ENCODE measurements around the gene TNFAIP8L3. TPM values are rescaled to one million over a fixed set of nuclear protein-coding genes. Genes with fewer than 3 reads are reported as not detected.

The TNFAIP8L3 gene
- total and polyA plus RNA-seq, 9 of the 15 experiments (the other 6 are each of a cell fraction or from before 2014, with no cell fraction given): 0.13 TPM; not detected in 8

- H3K4me1 ChIP-seq (replicated peaks in 1 of 2; ENCODE audit: control insufficient read depth in 2 of 2, insufficient read depth in 2 of 2, low read length in 2 of 2): peaks cover 0 to 8% of the 10 kb centered on the region in 2 experiments; a peak in 1 of 5 replicates
- H3K4me3 ChIP-seq: no peak overlapping the region
- TF ChIP-seq NCOA1 (IDR thresholded peaks at IDR 0.05; ENCODE audit: low read depth) (no peak), XRCC5 (IDR thresholded peaks at IDR 0.05; ENCODE audit: low read depth, low read length) (no peak), RBM25 (IDR thresholded peaks at IDR 0.05; ENCODE audit: low read depth, low read length, severe bottlenecking) (no peak), IRF9 (tag; IDR thresholded peaks at IDR 0.05) (no peak), CREB3 (tag; conservative IDR thresholded peaks at IDR 0.05; ENCODE audit: low read depth) (no peak), STAT5B (CRISPR knock-in tag; IDR thresholded peaks at IDR 0.05) (no peak), CHCHD3 (CRISPR knock-in tag; IDR thresholded peaks at IDR 0.05) (no peak), RFX1 (IDR thresholded peaks at IDR 0.05) (no peak), ZNF639 (CRISPR knock-in tag; conservative IDR thresholded peaks at IDR 0.05 in 1 of 2, IDR thresholded peaks at IDR 0.05 in 1 of 2) (no peak)
- ChIA-PET CTCF (ENCODE audit: low intra/inter-chr PET ratio) (no interaction called here), POLR2A (no interaction called here)
- H3K36me3 ChIP-seq (ENCODE audit: control insufficient read depth, insufficient read depth, low read length): no peaks in the 10 kb centered on the region
- FAIRE-seq (no peak), ATAC-seq (no peak), DNase-seq (ENCODE audit: extremely low read depth in 1 of 4, low spot score in 3 of 4) (no peak)
- H3K9me1 ChIP-seq (ENCODE audit: control insufficient read depth, insufficient read depth, low read length): no peaks in the 10 kb centered on the region
- WGBS (ENCODE audit: insufficient coverage, low coverage, missing lambda C conversion rate): 26% methylated on average over 12 of the region's 12 CpGs
- intact Hi-C loops (cut with micrococcal nuclease) (no loop called here), in situ Hi-C loops (cut with MboI) (no loop called here)
- H3K9ac ChIP-seq (ENCODE audit: insufficient read depth in 1 of 2, low read depth in 2 of 2, low read length in 2 of 2): no peak overlapping the region
- H2AFZ ChIP-seq (ENCODE audit: low read depth, low read length): no peak overlapping the region
- BruUV-seq (replicated peaks): no TSS peak
- H3K27me3 ChIP-seq (ENCODE audit: control insufficient read depth in 2 of 2, insufficient read depth in 2 of 2, low read length in 2 of 2): peaks cover 0 to 5% of the 10 kb centered on the region in 2 experiments; a peak in 1 of 5 replicates
- H4K20me1 ChIP-seq (replicated peaks; ENCODE audit: control insufficient read depth, insufficient read depth, low read length): no peaks in the 10 kb centered on the region
- no peak overlapping the region for H3K4me2 ChIP-seq (ENCODE audit: insufficient read depth, low read length)
- no peaks in the 10 kb centered on the region for H3K9me3 ChIP-seq (replicated peaks; ENCODE audit: control insufficient read depth, insufficient read depth, low read depth, low read length)
- H3K79me2 ChIP-seq (ENCODE audit: control insufficient read depth, insufficient read depth, low read length): no peaks in the 10 kb centered on the region
- no peak overlapping the region for H3K27ac ChIP-seq (ENCODE audit: extremely low read depth, low read depth, low read length)
Measured at GRCh38 chr15:51092480-51093040, 2.1 kb downstream of the TNFAIP8L3 start.

Measured in K562 (cell line).